Right lobe of liver (tissue), 6 donors: ENCODE results near the gene IL34. TPM values are rescaled to one million over a fixed set of nuclear protein-coding genes. Genes with fewer than 3 reads are reported as not detected.
"Not testable (repeated sequence)": the region's sequence is repeated elsewhere in the genome, so short reads cannot be mapped to it uniquely, and the experiment has no call there.

Source experiments
- ATAC-seq, 4 donors: fragments of 200-7000 bp; cut with Tn5 transposase; one replicate each; pipeline ENCODE4 v1.9.1; 2020; ENCODE audit warnings: mild to moderate bottlenecking in 4 of 4, moderate library complexity in 4 of 4
- DNase-seq, 3 donors: peaks; one replicate each; pipeline ENCODE4 v3.0.0-alpha.2; 2020
- H3K27ac ChIP-seq, 3 donors: fragments of 200-600 bp; one replicate each; pipeline ENCODE4 v1.8.0; 2022
- H3K27me3 ChIP-seq, 2 donors: fragments of 200-600 bp; one replicate each; pipeline ENCODE4 v1.8.0; 2022
- H3K36me3 ChIP-seq, 4 donors: fragments of 200-600 bp; sonication (generic) in 1 of 4; one replicate each; pipeline versions ENCODE4 v1.5.1 to v1.8.0; 2017 to 2022; ENCODE audit warnings: control low read depth in 1 of 4
- H3K4me1 ChIP-seq, 4 donors: fragments of 200-600 bp; sonication (generic) in 1 of 4; one replicate each; pipeline versions ENCODE4 v1.5.1 to v1.8.0; 2017 to 2022; ENCODE audit warnings: control low read depth in 1 of 4
- H3K4me3 ChIP-seq, 3 donors: fragments of 200-600 bp; one replicate each; pipeline ENCODE4 v1.8.0; 2022
- H3K9me3 ChIP-seq, 4 donors: fragments of 200-600 bp; sonication (generic) in 1 of 4; one replicate each; pipeline versions ENCODE4 v1.5.1 to v1.8.0; 2017 to 2022; ENCODE audit warnings: control low read depth in 1 of 4
- CTCF ChIP-seq, 4 donors: fragments of 200-600 bp in 3 of 4; fragments of 450-650 bp in 1 of 4; IDR thresholded peaks; one replicate each; pipeline versions ENCODE4 v1.5.1 to v1.8.0; 2016 to 2022; ENCODE audit warnings: antibody characterized with exemption in 4 of 4, mild to moderate bottlenecking in 2 of 4
- POLR2A ChIP-seq: fragments of 450-650 bp; IDR thresholded peaks from one replicate; pipeline ENCODE4 v1.6.1; 2017; ENCODE audit warnings: antibody characterized with exemption, mild to moderate bottlenecking
- WGBS: methylation state at CpG from one replicate; pipeline ENCODE4 v1.1.6; 2018; ENCODE audit warnings: low coverage, low lambda C conversion rate; ENCODE audit not compliant: insufficient coverage; ENCODE audit errors: missing lambda C conversion rate; 5-methylcytosine and 5-hydroxymethylcytosine counted together
- intact Hi-C, 2 donors: fragments of 100-400 bp; cut with DNase I; formaldehyde crosslinking; loops; one replicate each; pipeline versions ENCODE4 v1.11.2 to v1.14.1; 2022
- total RNA-seq, 6 experiments: library from RNA; depleted of rRNA in 2 of 6; stranded (reverse); fragments of >200 nt in 2 of 6; fragmentation: NEBNext Ultra II Directional in 3 of 6; extraction: Animal tissue kit (Norgen Biotek cat#: 25700) in 3 of 6; gene quantifications; one replicate each; pipeline versions ENCODE4 v1.1.0 to v1.2.4, GENCODE V29; 2016 to 2023
- donor health status: DM: no; HTN: yes; CAD: no.
- donor health status: DM: no; HTN: no; CAD: no.
- donor health status: DM: no; HTN: no; CAD: no.
- donor health status: DM: no; HTN: yes; CAD: no.
- donor health status: DM: no; HTN: yes; CAD: no.

Gene IL34
- total RNA-seq, 6 experiments from 2014 or later = 0.27 to 1.1 (median 0.49) TPM

DNA sequence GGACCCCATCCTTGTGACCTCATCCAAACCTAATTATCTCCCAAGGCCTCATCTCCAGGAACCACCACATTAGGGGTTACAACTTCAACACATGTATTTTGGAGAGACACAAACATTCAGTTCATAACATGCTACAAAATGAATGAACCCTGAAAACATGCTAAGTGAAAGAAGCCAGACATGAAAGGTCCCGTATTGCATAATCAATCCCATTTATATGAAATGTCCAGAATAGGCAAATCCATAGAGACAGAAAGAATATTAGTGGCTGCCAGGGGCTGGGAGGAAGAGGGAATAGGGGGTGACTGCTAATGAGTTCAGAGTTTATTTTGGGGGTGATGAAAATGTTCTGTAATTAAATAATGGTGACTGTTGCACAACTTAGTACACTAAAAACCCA, 3.7 kb upstream of the IL34 start:
- intact Hi-C loops = no loop called here
- WGBS = 100% methylated on average over 1 of the region's 1 CpG
- H3K27ac ChIP-seq = no peak overlapping the region
- no peaks in the 10 kb centered on the region for H3K9me3 ChIP-seq
- H3K4me1 ChIP-seq = no peaks in the 10 kb centered on the region
- DNase-seq (no peak), ATAC-seq (no peak)
- H3K27me3 ChIP-seq = no peaks in the 10 kb centered on the region
- no peaks in the 10 kb centered on the region for H3K36me3 ChIP-seq
- TF ChIP-seq POLR2A (no peak), CTCF (IDR thresholded peaks at IDR 0.05) (no peak)
- no peak overlapping the region for H3K4me3 ChIP-seq

- H3K4me1 ChIP-seq, ATAC-seq, H3K9me3 ChIP-seq, H3K27ac ChIP-seq, H3K36me3 ChIP-seq, DNase-seq, intact Hi-C loops, H3K27me3 ChIP-seq, H3K4me3 ChIP-seq: not testable (repeated sequence)
- 87% methylated on average over 5 of the region's 7 CpGs for WGBS
Measured at GRCh38 chr16:70643264-70643663, 3.1 kb upstream of the IL34 start.

- H3K4me3 ChIP-seq = no peak overlapping the region
- H3K27me3 ChIP-seq = no peaks in the 10 kb centered on the region
- H3K36me3 ChIP-seq = no peaks in the 10 kb centered on the region
- no peak overlapping the region for H3K27ac ChIP-seq
- no peaks in the 10 kb centered on the region for H3K4me1 ChIP-seq
- intact Hi-C loops = no loop called here
- 53% methylated on average over 3 of the region's 10 CpGs for WGBS
- ATAC-seq = no peak
- no peaks in the 10 kb centered on the region for H3K9me3 ChIP-seq
- no peak for TF ChIP-seq POLR2A
- no peak for TF ChIP-seq CTCF (IDR thresholded peaks at IDR 0.05)
- DNase-seq = no peak
Measured at GRCh38 chr16:70644763-70645597, 1.4 kb upstream of the IL34 start.

- Histone ChIP-seq H3K27me3 (no peaks in the 10 kb centered on the region), H3K27ac (no peak overlapping the region), H3K9me3 (no peaks in the 10 kb centered on the region), H3K4me3 (no peak overlapping the region), H3K4me1 (no peaks in the 10 kb centered on the region), H3K36me3 (no peaks in the 10 kb centered on the region)
- TF ChIP-seq CTCF (IDR thresholded peaks at IDR 0.05) (no peak), POLR2A (no peak)
- ATAC-seq = no peak
- no peak for DNase-seq
- intact Hi-C loops = no loop called here
- 64% methylated on average over 8 of the region's 15 CpGs for WGBS
Measured at GRCh38 chr16:70647441-70648359, 1.3 kb downstream of the IL34 start.

DNA sequence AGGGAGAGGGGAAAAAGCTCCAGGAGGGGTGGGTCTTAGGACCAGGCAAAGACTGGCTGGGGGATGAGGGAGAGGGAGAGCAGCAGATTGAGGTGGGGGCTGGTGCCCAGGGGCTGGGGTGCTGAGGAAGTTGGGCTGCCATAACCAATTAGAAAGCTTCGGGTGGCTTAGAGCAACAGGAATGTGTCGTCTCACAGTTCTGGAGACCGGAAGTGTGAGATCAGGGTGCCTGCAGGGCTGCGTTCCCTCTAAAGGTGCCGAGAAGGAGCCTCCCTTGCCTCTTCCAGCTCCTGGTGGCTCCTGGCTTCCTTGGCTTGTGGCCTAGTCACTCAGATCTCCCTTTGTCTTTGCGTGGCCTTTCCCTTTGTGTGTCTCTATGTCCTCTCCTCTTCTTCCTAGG, 2.2 kb downstream of the IL34 start:
- no peak for DNase-seq
- no peak overlapping the region for H3K4me3 ChIP-seq
- intact Hi-C loops = no loop called here
- 81% methylated on average over 3 of the region's 6 CpGs for WGBS
- H3K27me3 ChIP-seq = no peaks in the 10 kb centered on the region
- peaks cover 0 to 1% (median 0%) of the 10 kb centered on the region in 4 donors for H3K4me1 ChIP-seq
- TF ChIP-seq POLR2A (no peak), CTCF (IDR thresholded peaks at IDR 0.05) (no peak)
- H3K9me3 ChIP-seq = no peaks in the 10 kb centered on the region
- H3K36me3 ChIP-seq = no peaks in the 10 kb centered on the region
- no peak overlapping the region for H3K27ac ChIP-seq
- ATAC-seq = no peak
